Suprapubic skin (tissue), 3 donors: ENCODE results near the gene RBL1.

Source experiments
- EP300 ChIP-seq: sonication (generic); formaldehyde crosslinking; IDR thresholded peaks from one replicate; pipeline ENCODE4 v1.6.1; 2017; ENCODE audit warnings: antibody characterized with exemption
- POLR2A ChIP-seq, 2 donors: fragments of 450-650 bp; IDR thresholded peaks; one replicate each; pipeline ENCODE4 v1.6.1; 2017; ENCODE audit warnings: antibody characterized with exemption in 2 of 2, mild to moderate bottlenecking in 2 of 2, moderate library complexity in 2 of 2
- TF ChIP-seq, protein P1 (sequence below), 2 donors: fragments of 200-600 bp in 1 of 2; fragments of 450-650 bp in 1 of 2; sonication (generic) in 1 of 2; IDR thresholded peaks; one replicate each; pipeline ENCODE4 v1.5.1; 2016 to 2019; ENCODE audit warnings: antibody characterized with exemption in 2 of 2, mild to moderate bottlenecking in 1 of 2, moderate library complexity in 1 of 2

DNA sequence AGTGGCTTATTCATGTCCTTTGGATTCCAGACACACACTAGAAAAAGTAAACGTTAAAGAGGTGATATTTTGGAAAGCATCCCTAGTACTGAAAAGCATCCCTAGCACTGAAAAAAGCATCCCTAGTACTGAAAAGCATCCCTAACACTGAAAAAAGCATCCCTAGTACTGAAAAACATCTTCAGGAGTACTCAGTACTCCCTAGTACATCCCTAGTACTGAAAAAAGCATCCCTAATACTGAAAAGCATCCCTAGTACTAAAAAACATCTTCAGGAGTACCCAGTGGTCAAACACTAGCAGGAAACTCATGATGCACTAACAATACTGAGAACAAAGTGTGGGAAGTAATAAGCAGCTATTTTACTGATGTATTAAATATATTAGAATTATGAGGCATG lies 98.7 kb downstream of the RBL1 start:
- TF ChIP-seq POLR2A (IDR thresholded peaks at IDR 0.05) (no peak), EP300 (no peak)
- TF ChIP-seq, protein P1, sequence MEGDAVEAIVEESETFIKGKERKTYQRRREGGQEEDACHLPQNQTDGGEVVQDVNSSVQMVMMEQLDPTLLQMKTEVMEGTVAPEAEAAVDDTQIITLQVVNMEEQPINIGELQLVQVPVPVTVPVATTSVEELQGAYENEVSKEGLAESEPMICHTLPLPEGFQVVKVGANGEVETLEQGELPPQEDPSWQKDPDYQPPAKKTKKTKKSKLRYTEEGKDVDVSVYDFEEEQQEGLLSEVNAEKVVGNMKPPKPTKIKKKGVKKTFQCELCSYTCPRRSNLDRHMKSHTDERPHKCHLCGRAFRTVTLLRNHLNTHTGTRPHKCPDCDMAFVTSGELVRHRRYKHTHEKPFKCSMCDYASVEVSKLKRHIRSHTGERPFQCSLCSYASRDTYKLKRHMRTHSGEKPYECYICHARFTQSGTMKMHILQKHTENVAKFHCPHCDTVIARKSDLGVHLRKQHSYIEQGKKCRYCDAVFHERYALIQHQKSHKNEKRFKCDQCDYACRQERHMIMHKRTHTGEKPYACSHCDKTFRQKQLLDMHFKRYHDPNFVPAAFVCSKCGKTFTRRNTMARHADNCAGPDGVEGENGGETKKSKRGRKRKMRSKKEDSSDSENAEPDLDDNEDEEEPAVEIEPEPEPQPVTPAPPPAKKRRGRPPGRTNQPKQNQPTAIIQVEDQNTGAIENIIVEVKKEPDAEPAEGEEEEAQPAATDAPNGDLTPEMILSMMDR (IDR thresholded peaks at IDR 0.05) = no peak
